ENCODE data around the gene REEP1.

DNA sequence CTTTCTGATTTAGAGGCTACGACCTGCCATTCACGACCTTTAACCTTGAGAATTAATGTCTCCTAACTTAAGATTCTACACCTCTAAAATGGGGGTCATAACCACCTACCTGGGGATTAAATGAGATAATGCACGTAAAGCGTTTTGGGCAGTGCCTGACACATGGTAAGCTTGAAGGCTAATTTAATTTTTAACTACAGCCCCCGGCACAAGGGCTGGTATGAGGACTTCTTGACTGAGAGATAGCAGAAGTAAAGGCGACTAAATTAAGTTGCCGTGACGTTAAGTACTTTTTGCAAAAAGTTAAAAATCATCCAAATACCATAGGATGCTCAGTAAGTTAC lies 137.6 kb downstream of the REEP1 start:
- TF ChIP-seq POLR2A (IDR thresholded peaks at IDR 0.05; ENCODE audit: low read length): no peak
- no peak for TF ChIP-seq GATA1 (IDR thresholded peaks at IDR 0.05; ENCODE audit: low read depth, low read length)
